Endothelial cell (in vitro differentiated cells): Measurements from ENCODE around the gene LCMT1. TPM values are rescaled to one million over a fixed set of nuclear protein-coding genes. Genes with fewer than 3 reads are reported as not detected.

ENCODE experiments used
- DNase-seq: peaks from one replicate; pipeline ENCODE4 v3.0.0; 2021; ENCODE audit warnings: low spot score
- H3K27ac Mint-ChIP-seq: one replicate; pipeline ENCODE4 v1.8.0; 2021; ENCODE audit warnings: mixed read lengths, inconsistent platforms; ENCODE audit not compliant: unreplicated experiment
- H3K27me3 Mint-ChIP-seq: one replicate; pipeline ENCODE4 v1.8.0; 2021; ENCODE audit warnings: mild to moderate bottlenecking, moderate library complexity, mixed read lengths, inconsistent platforms; ENCODE audit not compliant: unreplicated experiment
- H3K36me3 Mint-ChIP-seq: one replicate; pipeline ENCODE4 v1.8.0; 2021; ENCODE audit warnings: mild to moderate bottlenecking, low read depth, mixed read lengths, inconsistent platforms; ENCODE audit not compliant: unreplicated experiment
- H3K4me1 Mint-ChIP-seq: one replicate; pipeline ENCODE4 v1.8.0; 2021; ENCODE audit warnings: mild to moderate bottlenecking, mixed read lengths, inconsistent platforms; ENCODE audit not compliant: unreplicated experiment
- H3K4me3 Mint-ChIP-seq: one replicate; pipeline ENCODE4 v1.8.0; 2021; ENCODE audit warnings: mild to moderate bottlenecking, mixed read lengths, inconsistent platforms; ENCODE audit not compliant: unreplicated experiment
- H3K9me3 Mint-ChIP-seq: one replicate; pipeline ENCODE4 v1.8.0; 2021; ENCODE audit warnings: mixed read lengths, inconsistent platforms; ENCODE audit not compliant: unreplicated experiment
- total RNA-seq: library from RNA; stranded (reverse); fragmentation: NEBNext Ultra II Directional; extraction: Animal tissue kit (Norgen Biotek cat#: 25700); gene quantifications from one replicate; pipeline ENCODE4 v1.2.1, GENCODE V29; 2021; ENCODE audit not compliant: unreplicated experiment
- TF ChIP-seq, protein P1 (sequence below): fragments of 200-600 bp; sonication (generic); IDR thresholded peaks from one replicate; pipeline ENCODE4 v1.5.0; 2021; ENCODE audit warnings: antibody characterized with exemption; ENCODE audit not compliant: unreplicated experiment

Gene LCMT1
- total RNA-seq, 1 donor from 2014 or later: 59.3 TPM

DNA sequence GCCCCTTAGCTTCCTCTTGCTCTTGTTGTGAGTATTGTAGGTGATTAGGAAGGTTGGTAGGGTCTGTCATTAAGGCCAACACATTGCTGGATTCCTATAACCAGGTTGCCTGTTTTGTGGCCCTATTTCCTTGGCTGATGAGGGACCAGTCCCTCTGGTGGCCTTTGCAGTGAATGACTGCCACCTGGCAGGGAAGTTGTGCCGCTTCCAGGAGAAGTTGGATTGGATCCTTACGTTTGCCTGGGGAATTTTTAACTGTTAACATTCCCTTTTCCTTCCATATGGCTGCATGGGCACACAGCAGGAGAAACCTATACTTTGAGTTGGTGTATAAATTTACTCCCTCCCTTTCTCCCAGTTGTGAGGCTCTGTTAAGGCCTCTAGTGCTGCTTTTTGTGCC is 32.4 kb downstream of the LCMT1 start:
- Mint-ChIP-seq H3K27ac (no peak overlapping the region), H3K27me3 (no peaks in the 10 kb centered on the region), H3K36me3 (peaks cover 22% of the 10 kb centered on the region), H3K4me1 (peaks cover 14% of the 10 kb centered on the region), H3K9me3 (no peaks in the 10 kb centered on the region), H3K4me3 (no peak overlapping the region)
- TF ChIP-seq, protein P1, sequence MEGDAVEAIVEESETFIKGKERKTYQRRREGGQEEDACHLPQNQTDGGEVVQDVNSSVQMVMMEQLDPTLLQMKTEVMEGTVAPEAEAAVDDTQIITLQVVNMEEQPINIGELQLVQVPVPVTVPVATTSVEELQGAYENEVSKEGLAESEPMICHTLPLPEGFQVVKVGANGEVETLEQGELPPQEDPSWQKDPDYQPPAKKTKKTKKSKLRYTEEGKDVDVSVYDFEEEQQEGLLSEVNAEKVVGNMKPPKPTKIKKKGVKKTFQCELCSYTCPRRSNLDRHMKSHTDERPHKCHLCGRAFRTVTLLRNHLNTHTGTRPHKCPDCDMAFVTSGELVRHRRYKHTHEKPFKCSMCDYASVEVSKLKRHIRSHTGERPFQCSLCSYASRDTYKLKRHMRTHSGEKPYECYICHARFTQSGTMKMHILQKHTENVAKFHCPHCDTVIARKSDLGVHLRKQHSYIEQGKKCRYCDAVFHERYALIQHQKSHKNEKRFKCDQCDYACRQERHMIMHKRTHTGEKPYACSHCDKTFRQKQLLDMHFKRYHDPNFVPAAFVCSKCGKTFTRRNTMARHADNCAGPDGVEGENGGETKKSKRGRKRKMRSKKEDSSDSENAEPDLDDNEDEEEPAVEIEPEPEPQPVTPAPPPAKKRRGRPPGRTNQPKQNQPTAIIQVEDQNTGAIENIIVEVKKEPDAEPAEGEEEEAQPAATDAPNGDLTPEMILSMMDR: peak; percentile 56
- DNase-seq: peak; percentile 19

DNA sequence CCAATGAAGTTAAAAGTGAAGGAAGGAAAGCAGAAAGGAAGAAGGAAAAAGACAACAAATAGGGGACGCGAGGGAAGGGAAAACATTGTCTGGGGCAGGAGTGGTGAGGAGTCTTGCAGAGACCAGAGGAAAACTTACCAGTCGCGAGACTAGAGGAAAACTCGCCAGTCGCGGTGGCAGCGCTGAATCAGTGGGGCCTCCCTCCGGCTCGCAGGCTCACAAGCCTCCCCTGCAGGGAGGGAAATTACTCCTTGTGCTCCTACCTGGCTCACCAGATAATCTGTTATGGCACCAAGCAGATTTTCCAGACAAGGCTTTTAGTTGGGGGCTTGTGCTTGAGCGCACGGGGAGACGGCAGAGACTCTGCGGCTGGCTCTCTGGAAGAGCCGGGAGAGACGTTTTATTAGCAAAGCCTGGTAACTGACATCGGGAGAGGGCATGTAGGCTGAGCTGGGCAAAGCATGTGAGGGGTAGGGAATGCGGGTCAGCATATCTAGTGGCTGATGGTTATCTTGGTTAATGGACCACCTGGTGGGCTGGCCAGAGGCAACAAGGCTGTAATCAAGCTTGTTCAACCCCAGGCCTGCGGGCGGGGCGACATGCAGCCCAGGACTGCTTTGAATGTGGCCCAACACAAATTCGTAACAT is 37.1 kb downstream of the LCMT1 start:
- H3K9me3 Mint-ChIP-seq: no peaks in the 10 kb centered on the region
- H3K4me3 Mint-ChIP-seq: no peak overlapping the region
- H3K27me3 Mint-ChIP-seq: no peaks in the 10 kb centered on the region
- TF ChIP-seq, protein P1: no peak
- peaks cover 13% of the 10 kb centered on the region for H3K36me3 Mint-ChIP-seq
- DNase-seq: no peak
- H3K4me1 Mint-ChIP-seq: peaks cover 22% of the 10 kb centered on the region
- peak overlapping the region; percentile 13 for H3K27ac Mint-ChIP-seq

DNA sequence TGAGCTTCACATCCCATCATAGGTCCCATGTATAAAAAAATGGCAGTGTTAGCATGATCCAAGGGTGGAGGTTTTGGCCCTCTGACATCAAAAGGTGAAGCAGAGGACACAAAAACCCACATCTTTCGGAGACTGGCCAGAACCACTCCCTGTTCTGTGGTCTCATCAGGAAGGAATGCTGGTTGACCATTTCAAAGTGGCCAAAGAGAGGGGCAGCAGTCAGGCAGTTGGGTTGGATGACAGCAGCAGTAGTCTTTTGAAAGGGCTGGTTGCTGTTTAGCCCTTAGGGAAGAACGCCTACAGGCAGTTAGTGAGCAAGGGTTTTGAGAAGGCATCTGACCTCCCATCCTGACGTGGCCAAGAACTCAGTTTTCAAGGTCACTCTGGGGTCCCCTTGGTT is 40.5 kb downstream of the LCMT1 start:
- Mint-ChIP-seq H3K4me1 (peaks cover 22% of the 10 kb centered on the region), H3K36me3 (peaks cover 15% of the 10 kb centered on the region), H3K27me3 (no peaks in the 10 kb centered on the region), H3K27ac (no peak overlapping the region), H3K4me3 (no peak overlapping the region), H3K9me3 (no peaks in the 10 kb centered on the region)
- no peak for DNase-seq
- TF ChIP-seq, protein P1: no peak

DNA sequence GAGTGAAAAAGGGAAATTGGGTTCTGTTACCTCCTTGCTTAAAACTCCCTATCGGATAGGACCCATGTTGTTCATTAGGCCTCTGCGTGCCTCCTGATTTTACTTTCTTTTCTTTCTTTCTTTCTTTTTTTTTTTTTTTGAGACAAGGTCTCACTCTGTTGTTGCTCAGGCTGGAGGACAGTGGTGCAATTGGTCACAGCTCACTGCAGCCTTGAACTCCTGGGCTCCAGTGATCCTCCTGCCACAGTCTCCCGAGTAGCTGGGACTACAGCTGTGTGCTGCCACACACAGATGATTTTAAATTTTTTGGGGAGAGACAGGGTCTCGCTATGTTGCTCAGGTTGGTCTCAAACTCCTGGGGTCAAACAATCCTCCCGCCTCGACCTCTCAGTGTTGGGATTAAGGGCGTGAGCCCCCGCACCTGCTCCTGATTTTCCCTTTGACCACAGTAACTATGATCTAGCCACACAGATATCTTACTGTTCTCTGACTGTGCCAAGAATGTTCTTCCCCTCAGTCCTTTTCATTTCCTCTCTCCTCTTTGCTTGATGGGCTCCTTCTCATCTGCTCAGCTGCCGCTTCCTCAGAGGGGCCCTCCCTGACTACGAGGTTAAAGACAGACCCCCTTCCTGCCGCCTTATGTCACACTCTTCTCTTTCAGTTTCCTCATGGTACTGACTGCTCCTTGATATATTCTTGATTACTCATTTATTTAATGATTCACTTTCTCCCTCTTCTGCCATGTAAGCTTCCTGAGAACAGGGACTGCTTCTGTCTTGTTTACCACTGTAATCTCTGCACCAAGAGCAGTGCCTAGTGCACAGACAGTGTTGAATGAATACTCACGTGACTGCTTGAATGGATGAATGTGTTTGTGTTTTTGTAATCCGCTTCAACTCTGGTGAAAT is 44.3 kb downstream of the LCMT1 start:
- TF ChIP-seq, protein P1: no peak
- H3K36me3 Mint-ChIP-seq: peaks cover 15% of the 10 kb centered on the region
- H3K4me1 Mint-ChIP-seq: no peaks in the 10 kb centered on the region
- H3K4me3 Mint-ChIP-seq: no peak overlapping the region
- no peak for DNase-seq
- H3K27me3 Mint-ChIP-seq: no peaks in the 10 kb centered on the region
- peak overlapping the region; percentile 1 for H3K27ac Mint-ChIP-seq
- H3K9me3 Mint-ChIP-seq: no peaks in the 10 kb centered on the region
